OCI-LY1 (cell line): Measurements from ENCODE around the gene RAD51B.

Experiments
- CTCF ChIP-seq: fragments of 200-600 bp; sonication (generic), shearing (Covaris generic); IDR thresholded peaks from 2 replicates; pipeline ENCODE4 v1.5.1; 2017; ENCODE audit warnings: mild to moderate bottlenecking, antibody characterized with exemption, low read length, moderate library complexity, mixed read lengths
- EZH2 ChIP-seq: fragments of 200-600 bp; sonication (generic), shearing (Covaris generic); IDR thresholded peaks from 2 replicates; pipeline ENCODE4 v1.8.0; 2017; ENCODE audit warnings: borderline replicate concordance, mixed run types, mild to moderate bottlenecking, antibody characterized with exemption, low read length, moderate library complexity, mixed read lengths

GRCh38 chr14:67978749-67979148, 159.2 kb downstream of the RAD51B start:
- TF ChIP-seq CTCF = no peak
- TF ChIP-seq EZH2 = no peak
